Body of pancreas (tissue), 4 donors: ENCODE measurements around the gene MRC1. TPM values are rescaled to one million over a fixed set of nuclear protein-coding genes. Genes with fewer than 3 reads are reported as not detected.
"Not testable (repeated sequence)": the region's sequence is repeated elsewhere in the genome, so short reads cannot be mapped to it uniquely, and the experiment has no call there.

Experiments
- ATAC-seq: fragments of 150-250 bp; one replicate; pipeline ENCODE4 v1.9.1; 2016
- DNase-seq, 4 donors: peaks; one replicate each; pipeline ENCODE4 v3.0.0-alpha.2; 2019
- H3K27ac ChIP-seq, 4 donors: fragments of 200-600 bp; sonication (generic); 1 replicate in 3 of 4; 2 replicates in 1 of 4; pipeline versions ENCODE4 v1.5.1 to v1.6.1; 2016 to 2019; ENCODE audit warnings: mild to moderate bottlenecking in 1 of 4, mixed read lengths in 1 of 4, moderate library complexity in 1 of 4
- H3K27me3 ChIP-seq, 2 donors: fragments of 200-600 bp; sonication (generic); one replicate each; pipeline ENCODE4 v1.6.0; 2016; ENCODE audit warnings: mild to moderate bottlenecking in 1 of 2
- H3K36me3 ChIP-seq, 2 donors: fragments of 200-600 bp; sonication (generic); replicated peaks in 1 of 2; 2 replicates each; pipeline ENCODE4 v1.5.1; 2016; ENCODE audit warnings: low read depth in 2 of 2; ENCODE audit not compliant: insufficient read depth in 1 of 2
- H3K4me1 ChIP-seq: fragments of 200-600 bp; sonication (generic); one replicate; pipeline ENCODE4 v1.6.0; 2016
- H3K4me3 ChIP-seq, 2 donors: fragments of 200-600 bp; sonication (generic); 1 replicate in 1 of 2; 2 replicates in 1 of 2; pipeline ENCODE4 v1.5.1; 2016 to 2019
- H3K9me3 ChIP-seq, 3 donors: fragments of 200-600 bp; sonication (generic); 1 replicate in 2 of 3; 2 replicates in 1 of 3; pipeline ENCODE4 v1.5.1; 2016
- POLR2A ChIP-seq, 3 donors: fragments of 450-650 bp; IDR thresholded peaks; one replicate each; pipeline ENCODE4 v1.6.1; 2016; ENCODE audit warnings: antibody characterized with exemption in 3 of 3, mild to moderate bottlenecking in 2 of 3
- WGBS, 2 donors: methylation state at CpG; one replicate each; pipeline ENCODE4 v1.1.5; 2017; 5-methylcytosine and 5-hydroxymethylcytosine counted together
- intact Hi-C: fragments of 100-400 bp; cut with DNase I; formaldehyde crosslinking; loops from one replicate; pipeline ENCODE4 v1.15.1; 2023
- total RNA-seq, 2 donors: library from RNA; depleted of rRNA; stranded (reverse); fragments of >200 nt; gene quantifications; one replicate each; pipeline ENCODE4 v1.1.0, GENCODE V29; 2016
- TF ChIP-seq, protein P1 (sequence below), 7 experiments: fragments of 450-650 bp in 4 of 7; fragments of 200-600 bp in 3 of 7; sonication (generic) in 3 of 7; IDR thresholded peaks; one replicate each; pipeline ENCODE4 v1.5.1; 2016 to 2019; ENCODE audit warnings: antibody characterized with exemption in 7 of 7

MRC1 gene
- total RNA-seq, 2 donors from 2014 or later, result 10.2 to 19.5 TPM

DNA sequence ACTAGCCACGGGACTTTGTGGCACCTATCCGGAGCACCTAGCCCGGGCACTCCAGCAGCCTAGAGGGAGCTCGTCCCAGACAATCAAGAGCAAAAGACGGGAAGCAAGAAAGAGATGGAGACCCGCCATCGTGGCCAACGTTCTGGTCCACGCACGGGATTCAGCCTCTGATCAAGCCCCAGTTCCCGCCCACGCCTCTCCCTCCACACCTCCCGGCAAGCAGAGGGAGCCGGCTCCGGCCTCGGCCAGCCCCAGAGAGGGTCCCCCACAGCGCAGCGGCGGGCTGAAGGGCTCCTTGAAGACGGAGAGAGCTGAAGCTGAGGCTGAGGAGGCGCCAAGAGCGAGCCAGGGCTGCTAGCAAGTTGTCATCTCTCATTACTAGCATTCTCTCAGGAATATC lies 141.6 kb downstream of the MRC1 start:
- no peak overlapping the region for H3K27ac ChIP-seq
- WGBS, 2 donors, result 84 to 90% methylated on average over 14 to 22 of the region's 22 CpGs
- H3K9me3 ChIP-seq, result no peaks in the 10 kb centered on the region
- H3K27me3 ChIP-seq, result no peaks in the 10 kb centered on the region
- H3K4me3 ChIP-seq, result no peak overlapping the region
- H3K36me3 ChIP-seq, result no peaks in the 10 kb centered on the region
- intact Hi-C loops, result no loop called here
- ATAC-seq (no peak), DNase-seq (no peak)
- TF ChIP-seq POLR2A (IDR thresholded peaks at IDR 0.05), result no peak
- TF ChIP-seq, protein P1, sequence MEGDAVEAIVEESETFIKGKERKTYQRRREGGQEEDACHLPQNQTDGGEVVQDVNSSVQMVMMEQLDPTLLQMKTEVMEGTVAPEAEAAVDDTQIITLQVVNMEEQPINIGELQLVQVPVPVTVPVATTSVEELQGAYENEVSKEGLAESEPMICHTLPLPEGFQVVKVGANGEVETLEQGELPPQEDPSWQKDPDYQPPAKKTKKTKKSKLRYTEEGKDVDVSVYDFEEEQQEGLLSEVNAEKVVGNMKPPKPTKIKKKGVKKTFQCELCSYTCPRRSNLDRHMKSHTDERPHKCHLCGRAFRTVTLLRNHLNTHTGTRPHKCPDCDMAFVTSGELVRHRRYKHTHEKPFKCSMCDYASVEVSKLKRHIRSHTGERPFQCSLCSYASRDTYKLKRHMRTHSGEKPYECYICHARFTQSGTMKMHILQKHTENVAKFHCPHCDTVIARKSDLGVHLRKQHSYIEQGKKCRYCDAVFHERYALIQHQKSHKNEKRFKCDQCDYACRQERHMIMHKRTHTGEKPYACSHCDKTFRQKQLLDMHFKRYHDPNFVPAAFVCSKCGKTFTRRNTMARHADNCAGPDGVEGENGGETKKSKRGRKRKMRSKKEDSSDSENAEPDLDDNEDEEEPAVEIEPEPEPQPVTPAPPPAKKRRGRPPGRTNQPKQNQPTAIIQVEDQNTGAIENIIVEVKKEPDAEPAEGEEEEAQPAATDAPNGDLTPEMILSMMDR (IDR thresholded peaks at IDR 0.05), result no peak
- no peaks in the 10 kb centered on the region for H3K4me1 ChIP-seq

DNA sequence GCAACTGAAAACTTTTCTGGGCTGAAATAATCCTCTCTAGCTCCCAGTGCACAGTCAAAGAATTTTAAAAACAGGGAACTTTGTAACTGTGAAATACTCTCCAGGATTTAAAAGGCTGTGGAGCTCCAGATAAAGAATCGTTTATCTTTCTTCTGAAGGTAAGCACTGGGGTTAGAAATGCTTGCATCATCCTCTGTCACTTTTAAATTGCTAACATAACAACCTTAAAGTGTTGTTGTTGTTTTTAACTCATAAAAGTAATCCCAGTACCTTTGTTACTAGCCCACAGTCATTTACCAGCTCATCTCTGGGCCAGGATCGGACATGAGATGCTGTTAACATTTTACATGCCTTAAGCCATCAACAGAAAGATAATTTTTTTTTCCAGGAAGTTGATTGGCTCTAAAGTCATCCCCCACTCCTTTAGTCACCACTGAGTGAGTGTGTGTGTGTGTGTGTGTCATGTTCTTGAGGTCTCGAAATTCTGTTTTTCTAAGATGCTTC lies 142.8 kb downstream of the MRC1 start, which contains the start of gene SLC39A12:
Gene SLC39A12, plus strand, starts transcription at position 51 of the 504 bp plus-strand sequence. CDS start 1,359 bp downstream, outside the sequence.
- TF ChIP-seq, protein P1 (IDR thresholded peaks at IDR 0.05), result no peak
- TF ChIP-seq POLR2A (IDR thresholded peaks at IDR 0.05), result no peak
- DNase-seq (no peak), ATAC-seq (no peak)
- Histone ChIP-seq H3K27ac (no peak within 1 kb of the TSS), H3K4me1 (no peaks in the 10 kb centered on the region), H3K36me3 (no peaks in the 10 kb centered on the region), H3K27me3 (no peaks in the 10 kb centered on the region), H3K4me3 (no peak within 1 kb of the TSS), H3K9me3 (no peaks in the 10 kb centered on the region)
- intact Hi-C loops, result no loop called here
- 40% methylated on average over 3 of the region's 3 CpGs for whole genome bisulfite sequencing, 2 donors

DNA sequence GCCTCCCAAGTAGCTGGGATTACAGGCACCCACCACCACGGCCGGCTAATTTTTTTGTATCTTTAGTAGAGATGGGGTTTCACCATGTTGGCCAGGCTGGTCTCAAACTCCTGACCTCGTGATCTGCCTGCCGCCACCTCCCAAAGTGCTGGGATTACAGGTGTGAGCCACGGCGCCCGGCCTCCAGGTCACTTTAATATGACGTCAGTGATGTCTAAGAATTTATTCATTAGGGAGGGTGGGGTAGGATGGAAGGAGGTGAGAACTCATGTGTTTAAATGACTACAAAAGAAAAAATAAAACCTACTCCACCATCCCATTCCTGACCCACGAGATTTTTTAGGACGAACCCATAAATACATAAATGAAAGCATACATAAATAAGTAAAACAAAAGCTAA lies 145.2 kb downstream of the MRC1 start:
- 79% methylated on average over 10 of the region's 10 CpGs for WGBS, 2 donors
- H3K4me1 ChIP-seq, ATAC-seq, H3K27me3 ChIP-seq, H3K36me3 ChIP-seq, intact Hi-C loops, DNase-seq, H3K9me3 ChIP-seq, H3K27ac ChIP-seq, H3K4me3 ChIP-seq: not testable (repeated sequence)

- WGBS, 2 donors, result 82 to 93% methylated on average over 2 of the region's 2 CpGs
- H3K27ac ChIP-seq, result no peak overlapping the region
- H3K9me3 ChIP-seq, result no peaks in the 10 kb centered on the region
- H3K4me3 ChIP-seq, result no peak overlapping the region
- intact Hi-C loops, result no loop called here
- ATAC-seq (no peak), DNase-seq (no peak)
- no peaks in the 10 kb centered on the region for H3K27me3 ChIP-seq
- TF ChIP-seq POLR2A (IDR thresholded peaks at IDR 0.05), result no peak
- TF ChIP-seq, protein P1 (IDR thresholded peaks at IDR 0.05), result no peak
- H3K36me3 ChIP-seq, result no peaks in the 10 kb centered on the region
- no peaks in the 10 kb centered on the region for H3K4me1 ChIP-seq
These were observed 145.7 kb downstream of the MRC1 start for GRCh38 chr10:17954861-17955260.

DNA sequence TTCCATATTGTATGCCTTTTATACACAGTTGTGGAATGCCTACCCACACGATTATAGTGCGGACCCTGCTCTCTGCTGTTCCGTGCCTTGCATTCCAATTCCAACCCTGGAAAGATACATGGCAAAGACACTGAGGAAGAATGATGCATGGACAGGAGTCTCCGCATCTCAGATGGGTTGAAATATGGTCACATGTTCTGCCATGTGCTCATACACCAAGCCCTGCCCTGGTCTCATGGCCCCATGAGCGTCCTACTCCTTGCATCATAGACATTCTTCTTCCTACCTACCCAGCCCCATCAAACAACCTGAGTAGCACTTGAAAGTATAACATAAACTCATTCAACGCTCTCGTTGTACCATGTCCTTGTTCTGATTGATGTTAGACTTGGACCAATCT lies 148.9 kb downstream of the MRC1 start:
- Histone ChIP-seq H3K27ac (peak overlapping the region in 1 of 4 donors; percentile 36), H3K4me1 (no peaks in the 10 kb centered on the region), H3K36me3 (no peaks in the 10 kb centered on the region), H3K27me3 (no peaks in the 10 kb centered on the region), H3K4me3 (no peak overlapping the region), H3K9me3 (no peaks in the 10 kb centered on the region)
- intact Hi-C loops, result no loop called here
- DNase-seq (no peak), ATAC-seq (no peak)
- TF ChIP-seq POLR2A (IDR thresholded peaks at IDR 0.05), result no peak
- TF ChIP-seq, protein P1 (IDR thresholded peaks at IDR 0.05), result no peak
- 79 to 83% methylated on average over 7 of the region's 7 CpGs for WGBS, 2 donors
